Memory B cell (primary cell): ENCODE data around the gene GRIFIN.

Experiments used
- ATAC-seq: fragments of 150-1000 bp; cut with Tn5 transposase; 2 replicates; pipeline ENCODE4 v1.10.0; 2021; ENCODE audit warnings: low read depth, mild to moderate bottlenecking, moderate library complexity
- DNase-seq, 2 donors: peaks; one replicate each; pipeline ENCODE4 v3.0.0; 2022; ENCODE audit warnings: low spot score in 2 of 2
- H3K27ac Mint-ChIP-seq: one replicate; pipeline ENCODE4 v1.8.0; 2022; ENCODE audit warnings: mild to moderate bottlenecking, moderate library complexity, mixed read lengths
- H3K27me3 Mint-ChIP-seq: one replicate; pipeline ENCODE4 v1.8.0; 2022; ENCODE audit warnings: mixed read lengths
- H3K36me3 Mint-ChIP-seq: one replicate; pipeline ENCODE4 v1.8.0; 2022; ENCODE audit warnings: mild to moderate bottlenecking, mixed read lengths
- H3K4me1 Mint-ChIP-seq: one replicate; pipeline ENCODE4 v1.8.0; 2022; ENCODE audit warnings: mixed read lengths
- H3K4me3 Mint-ChIP-seq: one replicate; pipeline ENCODE4 v1.8.0; 2022; ENCODE audit warnings: mild to moderate bottlenecking, moderate library complexity, mixed read lengths
- H3K9me3 Mint-ChIP-seq: one replicate; pipeline ENCODE4 v1.8.0; 2022; ENCODE audit warnings: mixed read lengths

The GRIFIN gene

DNA sequence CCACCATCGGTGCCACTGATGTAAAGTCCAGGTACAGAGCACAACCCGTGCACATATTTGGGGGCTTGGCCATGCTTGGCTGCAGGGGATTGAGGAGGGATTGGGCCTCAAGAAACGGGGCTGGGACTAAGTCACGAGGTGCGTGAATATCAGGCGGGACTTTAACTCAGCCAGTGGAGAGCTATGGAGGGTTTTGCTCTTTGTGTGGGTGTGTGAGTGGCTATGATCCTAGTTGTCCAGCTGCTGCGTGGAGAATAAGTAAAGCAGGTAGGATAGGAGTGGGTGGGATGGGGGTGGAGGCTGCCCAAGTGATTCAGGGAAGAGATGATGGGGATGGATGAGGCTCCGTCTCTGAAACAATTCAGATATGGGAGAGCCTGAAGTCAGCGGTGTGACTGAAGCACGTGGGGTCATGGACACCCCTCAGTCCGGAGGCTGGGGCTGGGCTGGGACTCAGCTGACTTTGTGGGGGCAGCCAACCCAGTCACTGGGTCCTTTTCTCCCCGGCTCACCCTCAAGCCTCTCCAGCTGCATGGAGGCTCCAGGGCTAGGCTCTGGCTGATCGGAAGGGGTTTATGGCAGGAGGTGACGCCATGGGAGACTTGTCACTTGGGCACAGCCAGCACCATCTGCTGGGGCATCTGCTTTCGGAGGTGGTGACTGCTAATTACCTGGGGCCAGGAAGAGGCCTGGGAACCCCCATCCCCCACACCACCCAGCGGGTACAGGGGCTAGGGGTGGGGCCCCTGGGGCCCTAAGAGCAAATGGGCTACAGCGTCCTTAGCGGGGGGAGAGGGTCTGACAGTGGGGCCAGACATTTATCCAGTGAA is 41.7 kb upstream of the GRIFIN start:
- peak overlapping the region; percentile 64 for H3K27ac Mint-ChIP-seq
- peak overlapping the region; percentile 75 for H3K4me3 Mint-ChIP-seq
- H3K9me3 Mint-ChIP-seq, result no peaks in the 10 kb centered on the region
- ATAC-seq (no peak), DNase-seq (no peak)
- peaks cover 31% of the 10 kb centered on the region for H3K4me1 Mint-ChIP-seq
- H3K36me3 Mint-ChIP-seq, result peaks cover 13% of the 10 kb centered on the region
- H3K27me3 Mint-ChIP-seq, result no peaks in the 10 kb centered on the region

- Mint-ChIP-seq H3K27ac (no peak overlapping the region), H3K27me3 (no peaks in the 10 kb centered on the region), H3K36me3 (peaks cover 8% of the 10 kb centered on the region), H3K4me3 (no peak overlapping the region), H3K9me3 (no peaks in the 10 kb centered on the region), H3K4me1 (peaks cover 35% of the 10 kb centered on the region)
- no peak for DNase-seq
- no peak for ATAC-seq
Observed at GRCh38 chr7:2517026-2517425, 40.8 kb upstream of the GRIFIN start.

DNA sequence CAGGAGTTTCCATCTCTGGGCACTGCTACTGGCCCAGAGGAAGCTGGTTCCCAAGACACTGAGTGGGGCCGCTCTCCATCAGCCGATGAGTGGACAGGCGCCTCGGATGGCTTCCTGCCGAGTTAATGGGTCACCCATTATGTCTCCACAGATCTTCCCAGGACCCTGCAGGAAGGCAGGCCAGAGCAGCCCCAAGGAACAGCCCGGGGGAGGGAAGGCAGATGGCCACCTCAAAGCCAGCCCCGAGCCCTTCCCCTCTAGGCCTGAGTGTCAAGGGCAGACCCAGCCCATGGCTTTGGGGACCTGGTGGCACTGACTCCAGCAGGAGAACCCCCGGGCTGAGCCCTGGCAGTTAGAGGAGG is 40.0 kb upstream of the GRIFIN start:
- H3K4me1 Mint-ChIP-seq, result peaks cover 34% of the 10 kb centered on the region
- no peak for ATAC-seq
- no peak overlapping the region for H3K4me3 Mint-ChIP-seq
- no peaks in the 10 kb centered on the region for H3K9me3 Mint-ChIP-seq
- no peak overlapping the region for H3K27ac Mint-ChIP-seq
- no peak for DNase-seq
- no peaks in the 10 kb centered on the region for H3K27me3 Mint-ChIP-seq
- peaks cover 2% of the 10 kb centered on the region for H3K36me3 Mint-ChIP-seq

DNA sequence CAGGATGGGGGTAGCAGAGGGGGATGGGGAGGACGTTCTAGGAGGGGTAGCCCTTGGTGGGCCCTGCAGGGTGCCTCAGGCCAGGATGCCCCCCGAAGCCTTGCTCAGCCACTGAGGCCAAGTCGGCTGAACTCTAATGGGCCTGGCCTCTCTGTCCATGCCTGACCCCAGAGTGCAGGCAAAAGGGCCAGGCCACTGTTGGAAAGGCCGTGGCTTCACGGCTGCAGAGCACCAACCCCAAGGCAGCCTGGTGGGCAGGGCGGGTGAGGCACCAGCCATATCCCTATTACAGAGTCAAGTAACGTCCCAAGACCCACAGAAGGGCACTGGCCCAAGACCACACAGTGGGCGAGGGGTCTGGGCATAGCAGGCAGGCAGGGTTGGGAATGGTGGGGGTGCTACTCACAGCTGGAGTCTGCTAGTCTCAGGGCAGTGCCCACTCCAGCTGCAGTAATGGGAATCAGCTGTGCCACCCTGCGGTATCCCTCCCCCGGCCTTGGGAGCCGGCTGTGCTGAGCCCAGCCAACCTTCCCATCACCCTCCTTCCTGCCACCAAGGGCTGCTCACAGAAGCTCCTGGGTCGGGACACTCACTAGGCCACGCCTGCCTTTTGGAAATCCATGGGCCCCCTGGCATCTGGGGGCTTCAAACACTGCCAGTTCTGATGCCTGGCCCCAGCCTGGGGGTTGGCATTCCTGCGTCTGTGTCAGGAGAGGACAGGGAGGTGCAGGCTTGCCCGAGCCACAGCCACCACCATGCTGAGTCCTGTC is 39.4 kb upstream of the GRIFIN start:
- H3K36me3 Mint-ChIP-seq, result peaks cover 2% of the 10 kb centered on the region
- no peak overlapping the region for H3K4me3 Mint-ChIP-seq
- no peaks in the 10 kb centered on the region for H3K9me3 Mint-ChIP-seq
- ATAC-seq (no peak), DNase-seq (no peak)
- no peaks in the 10 kb centered on the region for H3K27me3 Mint-ChIP-seq
- H3K4me1 Mint-ChIP-seq, result peaks cover 37% of the 10 kb centered on the region
- H3K27ac Mint-ChIP-seq, result no peak overlapping the region

- no peaks in the 10 kb centered on the region for H3K27me3 Mint-ChIP-seq
- no peaks in the 10 kb centered on the region for H3K36me3 Mint-ChIP-seq
- no peak overlapping the region for H3K4me3 Mint-ChIP-seq
- no peaks in the 10 kb centered on the region for H3K9me3 Mint-ChIP-seq
- no peak for ATAC-seq
- no peak overlapping the region for H3K27ac Mint-ChIP-seq
- peaks cover 41% of the 10 kb centered on the region for H3K4me1 Mint-ChIP-seq
- DNase-seq, result no peak
Observed at GRCh38 chr7:2514473-2515423, 38.5 kb upstream of the GRIFIN start.

DNA sequence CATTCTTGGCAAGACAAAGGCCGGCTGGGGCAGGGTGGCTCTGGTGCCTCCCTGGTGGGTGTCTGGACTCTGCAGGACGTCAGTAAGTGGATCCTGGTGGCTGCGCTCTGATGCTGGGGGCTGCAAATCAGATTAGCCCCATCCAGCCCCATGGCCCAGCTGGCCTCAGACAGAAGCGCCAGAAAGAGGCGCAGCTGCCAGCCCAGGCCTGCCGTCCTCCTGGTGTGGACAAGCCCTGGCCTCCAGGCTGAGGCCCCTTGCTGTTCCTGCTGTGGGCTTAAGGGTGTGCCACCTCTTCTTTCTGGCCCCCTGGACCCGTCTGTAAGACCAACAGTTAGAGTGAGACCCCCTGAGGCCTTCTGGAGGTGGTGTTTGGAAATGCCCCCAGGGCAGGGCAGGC is 37.5 kb upstream of the GRIFIN start:
- no peak for DNase-seq
- Mint-ChIP-seq H3K4me1 (peaks cover 49% of the 10 kb centered on the region), H3K36me3 (no peaks in the 10 kb centered on the region), H3K27me3 (no peaks in the 10 kb centered on the region), H3K4me3 (no peak overlapping the region), H3K27ac (peak overlapping the region; percentile 99), H3K9me3 (no peaks in the 10 kb centered on the region)
- ATAC-seq, result no peak

- Mint-ChIP-seq H3K9me3 (no peaks in the 10 kb centered on the region), H3K27ac (peak overlapping the region; percentile 99), H3K27me3 (no peaks in the 10 kb centered on the region), H3K4me1 (peaks cover 49% of the 10 kb centered on the region), H3K36me3 (no peaks in the 10 kb centered on the region), H3K4me3 (peak overlapping the region; percentile 90)
- no peak for ATAC-seq
- DNase-seq, result no peak
Observed at GRCh38 chr7:2512713-2513112, 36.5 kb upstream of the GRIFIN start.

DNA sequence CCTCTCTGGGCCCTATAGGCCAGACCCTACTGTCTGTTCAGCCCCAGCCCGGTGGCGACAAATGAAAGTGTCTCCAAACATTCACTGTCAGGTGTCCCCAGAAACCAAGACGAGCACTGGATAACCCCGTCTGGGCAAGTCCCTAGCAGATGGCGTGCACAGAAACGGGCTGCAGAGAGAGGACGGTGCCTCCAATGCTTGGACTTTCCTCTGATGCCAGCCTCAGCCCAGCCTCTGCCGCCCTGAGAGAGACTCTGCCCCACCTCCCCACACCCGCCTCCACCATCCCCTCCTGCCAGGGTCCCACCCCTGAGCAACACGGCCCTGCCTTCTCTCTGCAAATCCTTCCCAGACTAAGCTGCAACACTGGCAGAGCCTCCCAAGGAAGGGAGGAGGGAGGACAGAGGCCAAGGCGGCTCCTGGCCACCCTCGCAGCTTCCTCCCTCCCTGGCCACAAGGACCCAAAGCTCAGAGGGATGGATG is 36.0 kb upstream of the GRIFIN start:
- H3K9me3 Mint-ChIP-seq, result no peaks in the 10 kb centered on the region
- DNase-seq (peak; percentile 65 to 66), ATAC-seq (peak; percentile 31)
- no peaks in the 10 kb centered on the region for H3K36me3 Mint-ChIP-seq
- peaks cover 44% of the 10 kb centered on the region for H3K4me1 Mint-ChIP-seq
- H3K27ac Mint-ChIP-seq, result peak overlapping the region; percentile 99
- peak overlapping the region; percentile 90 for H3K4me3 Mint-ChIP-seq
- no peaks in the 10 kb centered on the region for H3K27me3 Mint-ChIP-seq

DNA sequence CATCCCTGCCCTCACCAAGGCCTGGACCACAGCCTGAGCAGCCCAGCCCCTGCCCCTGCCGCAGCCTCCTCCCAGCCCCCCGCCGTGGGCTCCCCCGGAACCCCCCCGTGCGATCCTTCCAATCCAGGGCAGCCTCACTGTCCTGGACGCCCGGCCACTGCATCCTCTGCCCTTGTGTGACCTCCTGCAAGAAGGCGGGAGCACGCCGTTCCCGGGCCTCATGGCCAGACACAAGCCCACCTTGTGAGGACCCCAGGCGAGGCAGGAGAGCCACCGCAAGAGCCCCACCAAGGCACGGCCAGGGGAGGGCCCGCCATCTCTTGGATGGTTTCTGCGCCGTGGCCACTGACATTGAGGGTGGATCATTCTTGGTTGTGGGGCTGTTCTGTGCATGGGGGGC is 35.6 kb upstream of the GRIFIN start:
- Mint-ChIP-seq H3K4me1 (peaks cover 43% of the 10 kb centered on the region), H3K27me3 (no peaks in the 10 kb centered on the region), H3K27ac (peak overlapping the region; percentile 99), H3K36me3 (no peaks in the 10 kb centered on the region), H3K9me3 (no peaks in the 10 kb centered on the region), H3K4me3 (peak overlapping the region; percentile 90)
- DNase-seq (no peak), ATAC-seq (no peak)

DNA sequence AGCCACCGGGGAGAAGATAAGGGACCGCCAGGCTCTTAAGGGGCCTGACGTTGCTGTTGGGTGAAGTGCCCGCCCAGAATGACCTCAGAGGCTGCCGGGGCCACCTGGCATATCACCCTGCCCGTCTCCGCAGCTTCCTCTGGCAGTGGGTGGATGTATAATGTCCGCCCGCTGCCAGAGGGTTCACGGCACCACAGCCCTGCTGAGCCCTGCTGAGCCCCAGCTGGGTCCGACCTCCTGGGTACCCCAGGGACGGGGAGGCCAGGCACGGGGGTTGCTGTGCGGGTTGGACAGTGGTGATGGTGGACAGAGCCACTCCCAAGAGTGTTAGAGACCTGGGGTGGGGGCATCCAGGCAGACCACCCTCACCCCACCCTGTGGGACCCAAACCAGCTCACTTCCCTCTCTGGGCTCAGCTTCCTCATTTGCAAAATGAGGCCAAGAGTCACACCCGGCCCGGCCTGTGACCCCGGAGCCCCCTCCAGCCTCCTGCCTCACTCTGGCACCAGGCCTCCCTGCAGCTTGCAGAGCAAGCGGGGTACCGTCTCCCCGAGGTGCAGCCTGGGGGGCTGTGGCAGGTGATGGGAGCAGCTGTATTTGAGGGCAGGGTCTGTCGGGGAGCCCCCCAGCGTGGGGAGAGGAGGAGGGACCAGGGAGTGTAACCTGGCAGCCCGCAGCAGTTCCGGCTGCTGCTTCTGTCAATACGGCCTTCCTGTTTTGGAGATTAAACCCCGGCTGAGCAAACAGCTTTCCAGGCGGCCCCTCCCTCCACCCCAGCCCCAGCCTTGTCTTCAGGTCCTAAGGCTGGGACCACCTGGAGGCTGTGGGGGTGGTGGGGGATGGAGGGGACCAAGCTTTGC is 34.9 kb upstream of the GRIFIN start:
- DNase-seq (peak; percentile 84 to 88), ATAC-seq (peak; percentile 65)
- peaks cover 43% of the 10 kb centered on the region for H3K4me1 Mint-ChIP-seq
- H3K27me3 Mint-ChIP-seq, result no peaks in the 10 kb centered on the region
- no peaks in the 10 kb centered on the region for H3K36me3 Mint-ChIP-seq
- H3K4me3 Mint-ChIP-seq, result peak overlapping the region; percentile 90
- no peaks in the 10 kb centered on the region for H3K9me3 Mint-ChIP-seq
- peak overlapping the region; percentile 99 for H3K27ac Mint-ChIP-seq

DNA sequence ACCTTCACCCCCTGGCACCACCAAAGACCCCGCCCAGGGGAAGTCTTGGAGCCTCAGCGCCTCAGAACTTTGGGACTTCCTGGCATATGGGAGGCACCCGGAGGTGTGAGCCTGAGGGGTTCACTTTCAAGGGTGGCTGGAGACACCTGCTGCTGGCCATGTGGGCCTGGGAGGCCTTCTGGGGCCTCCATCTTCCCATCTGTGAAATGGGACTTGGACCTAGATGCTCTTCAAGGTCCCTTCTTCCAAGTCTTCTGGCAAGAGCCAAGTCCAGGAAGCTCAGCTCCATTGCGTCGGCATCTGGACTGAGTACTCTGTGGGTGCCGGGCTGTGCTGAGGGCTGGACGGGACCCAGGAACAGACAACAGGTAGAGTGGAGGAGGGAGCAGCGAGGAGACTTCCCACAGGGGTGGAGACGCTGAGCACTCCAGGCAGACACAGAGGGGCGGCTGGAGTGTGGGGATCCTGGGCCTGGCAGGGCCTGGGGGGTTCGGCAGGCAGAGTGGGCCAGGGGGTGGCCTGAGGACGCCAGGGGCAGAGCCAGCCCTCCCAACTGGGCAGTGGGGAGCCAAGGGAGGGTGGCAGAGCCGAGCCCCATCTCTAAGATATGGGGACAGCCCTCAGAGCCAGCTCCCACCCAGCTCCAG is 34.1 kb upstream of the GRIFIN start:
- H3K27me3 Mint-ChIP-seq, result no peaks in the 10 kb centered on the region
- H3K4me1 Mint-ChIP-seq, result peaks cover 43% of the 10 kb centered on the region

GRCh38 chr7:2509298-2509906 is 33.2 kb upstream of the GRIFIN start:
- no peak for ATAC-seq
- Mint-ChIP-seq H3K27me3 (no peaks in the 10 kb centered on the region), H3K36me3 (no peaks in the 10 kb centered on the region), H3K9me3 (no peaks in the 10 kb centered on the region), H3K27ac (peak overlapping the region; percentile 99), H3K4me3 (peak overlapping the region; percentile 77), H3K4me1 (peaks cover 43% of the 10 kb centered on the region)
- no peak for DNase-seq

More for the DNA sequence above, 34.1 kb upstream of the GRIFIN start:
- no peaks in the 10 kb centered on the region for H3K36me3 Mint-ChIP-seq
- H3K4me3 Mint-ChIP-seq, result peak overlapping the region; percentile 90
- DNase-seq, result peak in 1 of 2 donors; percentile 55
- ATAC-seq, result no peak
- H3K27ac Mint-ChIP-seq, result peak overlapping the region; percentile 99
- H3K9me3 Mint-ChIP-seq, result no peaks in the 10 kb centered on the region
